ENCODE results near the gene NPLOC4. TPM values are rescaled to one million over a fixed set of nuclear protein-coding genes. Genes with fewer than 3 reads are reported as not detected.

The NPLOC4 gene
- polyA plus RNA-seq, 1 experiment = 108 TPM

GRCh38 chr17:81517339-81518112, 119.4 kb downstream of the NPLOC4 start:
- no peaks in the 10 kb centered on the region for H3K27me3 ChIP-seq (ENCODE audit: control insufficient read depth, insufficient read depth, low read length)
- DNase-seq (ENCODE audit: low read depth) = no peak
- POLR2A ChIA-PET = interaction anchor here (0.5 kb wide), 1 partner anchor 125 kb away, joined by 4 read pairs; no protein-coding TSS in a partner anchor
- TF ChIP-seq, protein P1, sequence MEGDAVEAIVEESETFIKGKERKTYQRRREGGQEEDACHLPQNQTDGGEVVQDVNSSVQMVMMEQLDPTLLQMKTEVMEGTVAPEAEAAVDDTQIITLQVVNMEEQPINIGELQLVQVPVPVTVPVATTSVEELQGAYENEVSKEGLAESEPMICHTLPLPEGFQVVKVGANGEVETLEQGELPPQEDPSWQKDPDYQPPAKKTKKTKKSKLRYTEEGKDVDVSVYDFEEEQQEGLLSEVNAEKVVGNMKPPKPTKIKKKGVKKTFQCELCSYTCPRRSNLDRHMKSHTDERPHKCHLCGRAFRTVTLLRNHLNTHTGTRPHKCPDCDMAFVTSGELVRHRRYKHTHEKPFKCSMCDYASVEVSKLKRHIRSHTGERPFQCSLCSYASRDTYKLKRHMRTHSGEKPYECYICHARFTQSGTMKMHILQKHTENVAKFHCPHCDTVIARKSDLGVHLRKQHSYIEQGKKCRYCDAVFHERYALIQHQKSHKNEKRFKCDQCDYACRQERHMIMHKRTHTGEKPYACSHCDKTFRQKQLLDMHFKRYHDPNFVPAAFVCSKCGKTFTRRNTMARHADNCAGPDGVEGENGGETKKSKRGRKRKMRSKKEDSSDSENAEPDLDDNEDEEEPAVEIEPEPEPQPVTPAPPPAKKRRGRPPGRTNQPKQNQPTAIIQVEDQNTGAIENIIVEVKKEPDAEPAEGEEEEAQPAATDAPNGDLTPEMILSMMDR (IDR thresholded peaks at IDR 0.05; ENCODE audit: insufficient read depth, low read depth, low read length) = no peak
- no peak overlapping the region for H3K4me3 ChIP-seq (ENCODE audit: low read depth, low read length)
- CTCF ChIA-PET = interaction anchor here (3.0 kb wide), 1 partner anchor 84 kb away, joined by 30 read pairs; no protein-coding TSS in a partner anchor
- peaks cover 3% of the 10 kb centered on the region for H3K36me3 ChIP-seq (ENCODE audit: control insufficient read depth, insufficient read depth, low read length)

GRCh38 chr17:81517009-81517338, 119.9 kb downstream of the NPLOC4 start:
- DNase-seq (ENCODE audit: low read depth) = no peak
- peaks cover 7% of the 10 kb centered on the region for H3K36me3 ChIP-seq (ENCODE audit: control insufficient read depth, insufficient read depth, low read length)
- TF ChIP-seq, protein P1 (IDR thresholded peaks at IDR 0.05; ENCODE audit: insufficient read depth, low read depth, low read length) = no peak
- ChIA-PET CTCF (no interaction called here), POLR2A (interaction anchor here (0.6 kb wide), 1 partner anchor 11 kb away, joined by 10 read pairs; the partner anchor contains the start of gene FSCN2)
- H3K4me3 ChIP-seq (ENCODE audit: low read depth, low read length) = peak overlapping the region; percentile 89; the same call in 1 of the 2 replicates
- H3K27me3 ChIP-seq (ENCODE audit: control insufficient read depth, insufficient read depth, low read length) = no peaks in the 10 kb centered on the region

DNA sequence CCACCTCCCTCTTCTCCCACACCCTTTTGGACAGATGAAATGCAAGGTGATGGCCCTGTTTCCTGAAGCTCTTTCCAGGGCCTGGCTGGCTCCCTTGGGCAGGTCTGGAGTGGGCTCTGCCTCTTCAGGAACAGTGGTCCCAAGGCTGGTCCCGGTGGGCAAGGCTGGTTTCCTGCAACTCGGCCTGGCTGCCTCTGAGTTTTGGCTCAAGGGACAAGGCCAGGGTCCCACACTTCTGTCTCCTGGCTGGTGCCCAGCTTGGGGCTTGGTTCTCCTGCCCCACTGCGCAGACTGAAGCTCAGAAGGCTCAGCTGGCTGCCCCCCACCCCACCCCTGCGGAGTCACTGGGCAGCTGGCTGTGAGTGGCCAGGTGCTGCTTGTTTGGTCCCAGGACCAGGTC, 120.5 kb downstream of the NPLOC4 start:
- ChIA-PET POLR2A (interaction anchor here (0.6 to 1.2 kb wide), 3 partner anchors 12 to 150 kb away, joined by 3 to 10 read pairs (median 3); partner anchors contain the start of genes CCDC137 and FSCN2), CTCF (interaction anchor here (1.1 kb wide), 1 partner anchor 84 kb away, joined by 5 read pairs; no protein-coding TSS in a partner anchor)
- Histone ChIP-seq H3K36me3 (ENCODE audit: control insufficient read depth, insufficient read depth, low read length) (peaks cover 11% of the 10 kb centered on the region), H3K27me3 (ENCODE audit: control insufficient read depth, insufficient read depth, low read length) (no peaks in the 10 kb centered on the region), H3K4me3 (ENCODE audit: low read depth, low read length) (peak overlapping the region; percentile 89)
- TF ChIP-seq, protein P1 (IDR thresholded peaks at IDR 0.05; ENCODE audit: insufficient read depth, low read depth, low read length) = no peak
- no peak for DNase-seq (ENCODE audit: low read depth)

GRCh38 chr17:81515530-81516041, 121.3 kb downstream of the NPLOC4 start:
- DNase-seq (ENCODE audit: low read depth) = no peak
- Histone ChIP-seq H3K36me3 (ENCODE audit: control insufficient read depth, insufficient read depth, low read length) (peaks cover 20% of the 10 kb centered on the region), H3K4me3 (ENCODE audit: low read depth, low read length) (peak overlapping the region; percentile 89), H3K27me3 (ENCODE audit: control insufficient read depth, insufficient read depth, low read length) (no peaks in the 10 kb centered on the region)
- CTCF ChIA-PET = interaction anchor here (0.9 to 1.1 kb wide), 2 partner anchors 85 to 86 kb away, joined by 5 to 6 read pairs; no protein-coding TSS in a partner anchor
- TF ChIP-seq, protein P1 (IDR thresholded peaks at IDR 0.05; ENCODE audit: insufficient read depth, low read depth, low read length) = no peak
- POLR2A ChIA-PET = interaction anchor here (1.2 kb wide), 1 partner anchor 151 kb away, joined by 3 read pairs; the partner anchor contains the start of gene CCDC137
